Astrocyte (in vitro differentiated cells and primary cell): ENCODE measurements around the gene RNU7-1. TPM values are rescaled to one million over a fixed set of nuclear protein-coding genes. Genes with fewer than 3 reads are reported as not detected.

Experiments
- DNase-seq: peaks from one replicate; pipeline ENCODE4 v3.0.0-alpha.2; 2010; ENCODE audit warnings: low read depth
- FAIRE-seq: peaks from 2 replicates; lab custom pipeline; 2011; peaks lifted over from hg19 to GRCh38; lab: Jason Lieb, UNC
- H2AFZ ChIP-seq: 2 replicates; pipeline ENCODE4 v1.6.0; 2012; ENCODE audit warnings: low read depth, low read length, inconsistent platforms
- H3K27ac ChIP-seq: 2 replicates; pipeline ENCODE4 v1.5.1; 2011; ENCODE audit warnings: low read depth, low read length, inconsistent platforms
- H3K27me3 ChIP-seq: 2 replicates; pipeline ENCODE4 v1.6.0; 2011; ENCODE audit warnings: low read length, inconsistent platforms; ENCODE audit not compliant: insufficient read depth
- H3K36me3 ChIP-seq: 2 replicates; pipeline ENCODE4 v1.5.1; 2011; ENCODE audit warnings: low read length, inconsistent platforms; ENCODE audit not compliant: insufficient read depth
- H3K4me1 ChIP-seq: 2 replicates; pipeline ENCODE4 v1.5.1; 2011; ENCODE audit warnings: low read length, inconsistent platforms; ENCODE audit not compliant: insufficient read depth
- H3K4me2 ChIP-seq: 2 replicates; pipeline ENCODE4 v1.6.0; 2012; ENCODE audit warnings: low read length, inconsistent platforms
- H3K4me3 ChIP-seq: 2 replicates; pipeline ENCODE4 v1.5.1; 2011; ENCODE audit warnings: low read depth, mild to moderate bottlenecking, low read length, inconsistent platforms; ENCODE audit not compliant: insufficient read depth
- H3K79me2 ChIP-seq: 2 replicates; pipeline ENCODE4 v1.6.0; 2012; ENCODE audit warnings: mild to moderate bottlenecking, low read length, inconsistent platforms; ENCODE audit not compliant: insufficient read depth
- H3K9ac ChIP-seq: 2 replicates; pipeline ENCODE4 v1.6.0; 2012; ENCODE audit warnings: mild to moderate bottlenecking, low read length, inconsistent platforms
- H3K9me3 ChIP-seq: 2 replicates; pipeline ENCODE4 v1.5.1; 2012; ENCODE audit warnings: low read depth, mild to moderate bottlenecking, low read length, inconsistent platforms; ENCODE audit not compliant: insufficient read depth
- H4K20me1 ChIP-seq: 2 replicates; pipeline ENCODE4 v1.6.0; 2012; ENCODE audit warnings: low read length, inconsistent platforms; ENCODE audit not compliant: insufficient read depth
- H3K27ac Mint-ChIP-seq: one replicate; pipeline ENCODE4 v1.8.0; 2021; ENCODE audit warnings: mild to moderate bottlenecking, mixed read lengths; ENCODE audit not compliant: unreplicated experiment
- H3K27me3 Mint-ChIP-seq: one replicate; pipeline ENCODE4 v1.8.0; 2021; ENCODE audit warnings: low read depth, mixed read lengths; ENCODE audit not compliant: unreplicated experiment
- H3K36me3 Mint-ChIP-seq: one replicate; pipeline ENCODE4 v1.8.0; 2021; ENCODE audit warnings: low read depth, mixed read lengths; ENCODE audit not compliant: unreplicated experiment
- H3K4me1 Mint-ChIP-seq: one replicate; pipeline ENCODE4 v1.8.0; 2021; ENCODE audit warnings: low read depth, mixed read lengths; ENCODE audit not compliant: unreplicated experiment
- H3K4me3 Mint-ChIP-seq: one replicate; pipeline ENCODE4 v1.8.0; 2021; ENCODE audit warnings: mild to moderate bottlenecking, moderate library complexity, mixed read lengths; ENCODE audit not compliant: unreplicated experiment
- H3K9me3 Mint-ChIP-seq: one replicate; pipeline ENCODE4 v1.8.0; 2021; ENCODE audit warnings: mild to moderate bottlenecking, mixed read lengths; ENCODE audit not compliant: unreplicated experiment
- CTCF ChIP-seq: IDR thresholded peaks from 2 replicates; pipeline ENCODE4 v1.5.1; 2011; ENCODE audit warnings: low read depth, mild to moderate bottlenecking, inconsistent platforms, low read length, moderate library complexity; ENCODE audit not compliant: insufficient read depth
- EZH2 ChIP-seq: IDR thresholded peaks from 2 replicates; pipeline ENCODE4 v1.6.1; 2012; ENCODE audit warnings: mild to moderate bottlenecking, low read length, inconsistent platforms; ENCODE audit not compliant: insufficient read depth
- total RNA-seq: library from RNA; stranded (reverse); gene quantifications from 2 replicates; pipeline ENCODE4 v1.2.1, GENCODE V29; 2021

Gene RNU7-1
- total RNA-seq, 1 donor from 2014 or later: not detected

DNA sequence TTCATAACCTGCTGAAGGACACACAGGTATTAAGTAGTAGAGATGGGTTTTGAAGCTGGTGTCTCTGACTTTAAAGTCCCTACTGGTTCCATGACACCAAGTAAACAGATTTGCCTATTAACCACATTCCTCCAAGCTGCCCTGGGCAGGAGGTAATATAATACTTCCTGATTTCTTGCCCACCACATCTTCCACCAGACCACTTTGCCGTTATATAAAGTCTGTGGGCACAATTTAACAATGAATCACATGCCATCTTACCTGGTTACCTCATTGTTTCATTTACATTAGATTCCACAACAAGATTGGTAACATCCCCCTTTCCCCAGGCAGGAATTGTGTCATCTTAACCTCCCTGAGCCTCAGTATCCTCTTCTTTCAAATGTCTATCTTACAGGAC lies 39.9 kb upstream of the RNU7-1 start:
- Histone ChIP-seq H3K4me3 (no peak overlapping the region), H3K9ac (no peak overlapping the region), H3K27me3 (no peaks in the 10 kb centered on the region), H4K20me1 (no peaks in the 10 kb centered on the region), H3K4me2 (no peak overlapping the region), H3K79me2 (no peaks in the 10 kb centered on the region), H3K4me1 (peaks cover 6% of the 10 kb centered on the region), H3K9me3 (no peaks in the 10 kb centered on the region), H3K36me3 (no peaks in the 10 kb centered on the region), H2AFZ (no peak overlapping the region), H3K27ac (no peak overlapping the region)
- DNase-seq (no peak), FAIRE-seq (no peak)
- Mint-ChIP-seq H3K9me3 (no peaks in the 10 kb centered on the region), H3K36me3 (no peaks in the 10 kb centered on the region), H3K27me3 (no peaks in the 10 kb centered on the region), H3K4me1 (no peaks in the 10 kb centered on the region), H3K27ac (no peak overlapping the region), H3K4me3 (no peak overlapping the region)
- no peak for TF ChIP-seq CTCF
- no peak for TF ChIP-seq EZH2

GRCh38 chr12:6904280-6905276 lies 39.0 kb upstream of the RNU7-1 start, which contains the start of gene LRRC23:
LRRC23 (plus strand) TSS chr12:6904822; CDS start chr12:6905634, 812 bp downstream.
- Histone ChIP-seq H2AFZ (peak within 1 kb of the TSS; percentile 78), H3K79me2 (no peaks in the 10 kb centered on the region), H3K27ac (peak within 1 kb of the TSS; percentile 54), H3K4me1 (peaks cover 6% of the 10 kb centered on the region), H3K9me3 (no peaks in the 10 kb centered on the region), H3K9ac (peak within 1 kb of the TSS; percentile 84), H3K4me3 (peak within 1 kb of the TSS; percentile 66), H3K36me3 (no peaks in the 10 kb centered on the region), H3K27me3 (no peaks in the 10 kb centered on the region), H3K4me2 (peak within 1 kb of the TSS; percentile 92), H4K20me1 (no peaks in the 10 kb centered on the region)
- Mint-ChIP-seq H3K27me3 (no peaks in the 10 kb centered on the region), H3K27ac (no peak within 1 kb of the TSS), H3K9me3 (no peaks in the 10 kb centered on the region), H3K4me3 (no peak within 1 kb of the TSS), H3K4me1 (no peaks in the 10 kb centered on the region), H3K36me3 (no peaks in the 10 kb centered on the region)
- DNase-seq (peak; percentile 87), FAIRE-seq (peak; percentile 95)
- TF ChIP-seq CTCF (no peak), EZH2 (no peak)
